LNCaP clone FGC (cell line): Measurements from ENCODE around the gene CCDC196.

Source experiments
- DNase-seq: peaks from one replicate; pipeline ENCODE4 v3.0.0-alpha.2; 2011; ENCODE audit warnings: low read depth
- H3K4me3 ChIP-seq: 2 replicates; pipeline ENCODE4 v1.5.1; 2011; ENCODE audit warnings: mild to moderate bottlenecking, low read depth, low read length, control low read depth
- CTCF ChIP-seq: IDR thresholded peaks from 2 replicates; pipeline ENCODE4 v1.5.1; 2012; ENCODE audit warnings: mild to moderate bottlenecking; ENCODE audit not compliant: control insufficient read depth, insufficient read depth; ENCODE audit errors: extremely low read depth

The CCDC196 gene

GRCh38 chr14:66485910-66486421 is at the start of gene CCDC196:
Gene CCDC196 (plus strand): TSS chr14:66486371. CDS start chr14:66486503, 132 bp downstream.
- H3K4me3 ChIP-seq, result no peak within 1 kb of the TSS
- no peak for TF ChIP-seq CTCF
- DNase-seq, result no peak

- no peak for TF ChIP-seq CTCF
- no peak overlapping the region for H3K4me3 ChIP-seq
- no peak for DNase-seq
Observed at GRCh38 chr14:66440801-66441200, 45.4 kb upstream of the CCDC196 start.

- no peak for TF ChIP-seq CTCF
- no peak for DNase-seq
- no peak overlapping the region for H3K4me3 ChIP-seq
Observed at GRCh38 chr14:66442953-66443571, 43.1 kb upstream of the CCDC196 start.

GRCh38 chr14:66443785-66444184 is 42.4 kb upstream of the CCDC196 start:
- H3K4me3 ChIP-seq, result no peak overlapping the region
- TF ChIP-seq CTCF, result no peak
- no peak for DNase-seq

- TF ChIP-seq CTCF, result no peak
Observed at GRCh38 chr14:66444271-66444927, 41.8 kb upstream of the CCDC196 start.

GRCh38 chr14:66445936-66446335 is 40.2 kb upstream of the CCDC196 start:
- no peak overlapping the region for H3K4me3 ChIP-seq
- no peak for DNase-seq
- no peak for TF ChIP-seq CTCF

More at GRCh38 chr14:66444271-66444927, 41.8 kb upstream of the CCDC196 start:
- no peak for DNase-seq
- H3K4me3 ChIP-seq, result no peak overlapping the region

GRCh38 chr14:66453469-66453868 is 32.7 kb upstream of the CCDC196 start:
- DNase-seq, result no peak
- H3K4me3 ChIP-seq, result no peak overlapping the region
- TF ChIP-seq CTCF, result no peak
